MV-4-11 (cell line): Measurements from ENCODE around the gene GLIS1.

ENCODE experiments used
- DNase-seq: peaks from one replicate; lab custom pipeline; 2025; lab: John Stamatoyannopoulos, UW

The GLIS1 gene

DNA sequence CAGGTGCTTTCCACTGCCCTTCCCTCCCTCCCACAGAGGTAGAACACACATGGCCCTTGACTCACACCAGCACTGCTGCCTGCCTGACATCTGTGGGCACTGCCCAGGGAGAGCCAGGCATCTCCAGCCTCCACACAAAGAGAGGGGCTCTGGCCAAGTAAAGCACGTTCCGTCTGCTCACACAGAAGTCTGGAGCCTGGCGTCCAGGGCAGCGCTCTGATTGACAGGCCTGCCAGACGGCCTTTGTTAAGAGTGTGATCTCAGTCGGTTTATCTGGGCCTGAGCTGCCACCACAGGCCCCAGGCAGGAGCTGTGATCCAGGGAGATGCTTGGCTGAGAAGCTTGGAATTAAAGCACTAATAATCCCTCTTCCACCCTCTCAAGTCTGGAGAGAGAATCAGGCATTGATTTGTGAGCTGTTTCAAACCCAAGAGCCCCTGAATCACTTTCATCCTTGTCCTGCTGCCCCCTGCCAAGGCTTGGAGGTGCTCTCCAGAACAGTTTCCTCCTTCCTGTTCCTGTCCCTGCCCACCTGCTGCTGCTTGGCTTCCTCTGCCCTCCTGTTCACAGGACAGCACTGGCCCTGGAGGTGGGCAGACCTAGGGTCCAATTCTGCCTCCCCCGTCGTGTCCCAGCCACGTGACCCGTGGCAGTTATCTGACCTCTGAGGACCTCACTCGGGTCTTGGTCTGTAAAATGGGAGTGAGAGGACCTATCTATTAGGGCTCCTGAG, 276.0 kb downstream of the GLIS1 start:
- no peak for DNase-seq

DNA sequence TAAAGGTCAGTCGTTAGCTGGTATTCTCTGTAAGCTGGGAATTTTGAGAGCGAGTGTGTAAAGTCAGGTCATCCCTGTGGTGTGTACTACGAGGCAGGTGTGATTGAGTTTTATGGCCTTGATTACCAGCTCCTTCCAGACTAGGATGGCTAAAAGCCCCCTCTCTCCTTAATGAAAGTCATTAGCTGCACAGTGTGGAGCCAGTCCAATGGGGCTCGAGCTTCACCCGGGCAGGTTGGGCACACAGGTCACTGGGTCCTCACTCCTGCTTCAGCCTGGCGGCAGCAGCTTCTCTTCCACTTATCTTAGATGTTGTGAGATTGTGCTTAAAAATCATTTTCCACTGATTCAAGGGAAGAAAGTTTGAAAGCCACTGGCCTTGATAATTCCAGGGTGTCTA, 276.8 kb downstream of the GLIS1 start:
- no peak for DNase-seq

DNA sequence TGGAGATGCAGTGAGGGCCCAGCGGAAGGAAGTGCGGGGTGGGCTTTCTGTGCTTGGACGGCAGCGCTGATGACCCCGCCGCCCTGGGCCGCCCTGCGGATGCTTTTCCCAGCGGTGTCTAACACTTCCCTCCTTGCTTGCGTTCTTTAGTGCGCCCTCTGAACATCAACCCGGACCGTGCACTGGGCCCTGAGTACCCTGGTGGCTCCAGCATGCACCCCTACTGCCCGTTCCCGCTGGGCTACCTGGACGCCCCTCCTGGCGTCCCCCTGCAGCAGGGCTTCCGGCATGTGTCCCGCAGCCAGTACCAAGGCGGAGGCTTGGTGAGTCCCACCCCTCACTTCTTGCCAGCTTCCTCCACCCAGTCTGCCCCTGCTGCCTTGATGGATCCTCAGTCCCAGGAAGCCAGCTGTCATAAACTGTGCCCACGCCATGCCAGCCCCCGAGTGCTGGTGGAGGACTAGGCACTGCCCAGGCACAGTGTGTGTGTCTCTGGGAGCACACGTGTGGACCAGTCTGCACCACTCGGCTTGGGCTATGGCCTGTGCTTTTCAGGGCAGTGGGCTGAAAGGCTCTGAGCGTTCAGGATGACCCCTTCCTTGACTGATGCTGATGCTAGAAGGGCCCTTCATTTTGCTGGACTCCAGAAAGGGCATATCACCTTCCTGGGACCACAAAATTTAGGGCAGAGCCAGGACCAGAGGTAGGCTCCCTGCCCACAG, 277.5 kb downstream of the GLIS1 start:
- DNase-seq: no peak

DNA sequence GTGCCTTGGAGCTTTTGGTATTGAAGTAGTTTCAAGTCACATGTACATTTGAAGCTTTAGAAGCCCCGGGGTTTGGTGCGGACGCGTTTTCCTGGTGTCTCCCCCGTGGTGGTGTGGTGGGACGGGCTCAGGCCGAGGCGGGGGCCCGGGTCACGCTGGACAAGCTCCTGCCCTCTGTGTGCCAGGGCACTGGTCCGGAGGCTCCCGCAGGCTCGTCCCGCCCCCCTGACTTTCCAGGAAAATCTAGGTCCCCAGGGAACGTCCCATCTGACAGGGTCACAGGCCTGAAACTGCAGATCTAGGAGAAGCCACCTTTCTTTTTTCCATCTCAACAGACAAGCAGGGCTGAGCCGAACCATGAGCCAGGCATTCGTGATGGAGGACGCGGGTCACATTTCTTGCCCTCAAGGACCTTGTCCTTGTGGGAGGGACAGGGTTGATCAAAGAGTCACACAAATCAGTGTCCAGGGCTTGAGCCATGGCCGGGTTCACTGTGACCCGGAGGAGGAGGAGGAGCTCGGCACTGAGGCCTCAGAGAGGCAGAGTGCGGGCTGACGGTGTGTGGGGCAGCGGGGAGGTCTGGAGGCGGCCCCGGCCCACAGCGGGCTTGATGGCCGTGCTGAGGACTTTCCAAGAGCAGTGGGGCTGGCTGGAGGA, 278.2 kb downstream of the GLIS1 start:
- DNase-seq: no peak

DNA sequence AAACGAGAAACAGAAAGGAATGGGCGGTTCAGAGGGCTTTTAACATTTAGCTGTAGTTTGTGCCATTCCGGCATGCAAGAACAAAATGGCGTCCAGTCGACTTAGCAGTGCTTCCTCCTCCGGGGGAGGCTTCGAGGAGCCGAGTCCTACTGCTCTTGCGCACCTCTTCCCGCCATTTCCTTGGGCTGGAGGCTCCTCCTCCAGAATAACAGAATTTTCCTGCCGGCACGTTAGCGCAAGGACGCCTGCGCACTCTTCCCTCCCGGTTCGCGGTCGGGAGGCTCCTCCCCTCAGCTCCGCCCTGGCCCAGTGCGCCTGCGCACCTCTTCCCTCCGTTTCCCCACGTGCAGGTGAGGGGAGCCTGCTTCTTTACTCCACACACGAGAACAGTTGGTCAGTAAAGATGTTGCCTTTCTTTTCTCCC, 278.7 kb downstream of the GLIS1 start:
- no peak for DNase-seq

DNA sequence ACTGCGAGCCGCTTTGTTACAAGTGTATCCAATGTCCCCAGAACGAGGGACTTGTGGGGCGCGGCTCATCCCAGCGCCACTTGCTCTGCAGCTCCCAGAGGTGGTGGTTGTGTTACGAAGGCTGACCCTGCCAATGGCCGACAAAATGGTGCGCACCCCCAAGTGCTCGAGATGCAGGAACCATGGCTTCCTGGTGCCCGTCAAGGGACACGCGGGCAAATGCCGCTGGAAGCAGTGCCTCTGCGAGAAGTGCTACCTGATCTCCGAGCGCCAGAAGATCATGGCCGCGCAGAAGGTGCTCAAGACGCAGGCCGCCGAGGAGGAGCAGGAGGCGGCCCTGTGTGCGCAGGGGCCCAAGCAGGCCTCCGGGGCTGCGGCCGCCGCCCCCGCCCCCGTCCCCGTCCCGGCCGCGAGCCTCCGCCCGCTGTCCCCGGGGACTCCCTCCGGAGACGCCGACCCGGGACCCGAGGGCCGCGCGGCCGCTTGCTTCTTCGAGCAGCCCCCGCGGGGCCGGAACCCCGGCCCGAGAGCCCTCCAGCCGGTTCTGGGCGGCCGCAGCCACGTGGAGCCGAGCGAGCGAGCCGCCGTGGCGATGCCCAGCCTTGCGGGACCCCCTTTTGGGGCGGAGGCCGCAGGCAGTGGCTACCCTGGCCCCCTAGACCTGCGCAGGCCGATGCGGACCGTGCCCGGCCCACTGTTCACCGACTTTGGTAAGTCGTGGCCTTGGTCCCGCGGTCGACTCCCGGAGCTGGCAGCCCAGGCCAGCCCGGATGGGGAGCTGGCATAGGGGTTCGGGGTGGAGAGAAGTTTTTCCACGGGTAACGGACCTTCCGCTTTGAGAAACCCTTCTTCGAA, 279.4 kb downstream of the GLIS1 start, which contains the start of gene DMRTB1:
DMRTB1 (plus strand) TSS at position 79 of the 855 bp plus-strand sequence; CDS start at position 134, 55 bp downstream.
- no peak for DNase-seq

DNA sequence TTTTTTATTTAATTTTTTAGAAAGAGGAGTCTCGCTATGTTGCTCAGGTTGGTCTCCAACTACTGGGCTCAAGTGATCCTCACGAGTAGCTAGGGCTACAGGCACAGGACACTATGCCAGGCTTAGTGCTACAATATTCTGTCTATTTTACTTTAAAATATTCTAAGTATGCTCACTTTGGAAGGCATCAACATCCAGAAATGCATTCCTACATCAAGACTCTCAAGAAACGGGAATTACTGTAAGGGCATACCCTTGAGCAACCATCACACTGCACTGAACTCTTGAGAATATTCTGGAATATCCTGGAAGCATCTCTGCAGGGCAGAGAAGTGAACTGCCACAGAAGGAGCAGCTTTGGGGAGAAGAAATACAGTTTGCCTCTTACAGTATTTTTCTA, 280.3 kb downstream of the GLIS1 start:
- DNase-seq: no peak
